NB4 (cell line): ENCODE data around the gene EEF1A1.
A peak's percentile ranks its signal among the peaks of the same experiment; 100 is the strongest.

ENCODE experiments used
- DNase-seq: peaks from one replicate; pipeline ENCODE4 v3.0.0; 2010; ENCODE audit warnings: low read depth
- H3K4me3 ChIP-seq: one replicate; pipeline ENCODE4 v1.5.1; 2011; ENCODE audit warnings: mild to moderate bottlenecking, low read depth, low read length, moderate library complexity
- CTCF ChIP-seq: IDR thresholded peaks from one replicate; pipeline ENCODE4 v1.5.1; 2012; ENCODE audit warnings: low read depth, low read length
- MAX ChIP-seq: IDR thresholded peaks from 2 replicates; pipeline ENCODE4 v1.6.1; 2011; ENCODE audit warnings: low read depth, low read length
- MYC ChIP-seq: IDR thresholded peaks from 2 replicates; pipeline ENCODE4 v1.6.1; 2011; ENCODE audit warnings: low read depth, low read length
- POLR2A ChIP-seq: IDR thresholded peaks from 2 replicates; pipeline ENCODE4 v1.6.1; 2011; ENCODE audit warnings: mild to moderate bottlenecking; ENCODE audit not compliant: insufficient read length; ENCODE audit errors: extremely low read depth

EEF1A1 gene

GRCh38 chr6:73519926-73520687, 725 bp downstream of the EEF1A1 start:
- peak overlapping the region; percentile 80 for H3K4me3 ChIP-seq
- peak; percentile 78 for DNase-seq
- TF ChIP-seq MYC (peak; percentile 72), CTCF (no peak), MAX (peak; percentile 44; the same call in 1 of the 2 replicates), POLR2A (no peak)

- DNase-seq, result peak; percentile 27
- H3K4me3 ChIP-seq, result peak overlapping the region; percentile 80
These were observed 1.6 kb downstream of the EEF1A1 start for GRCh38 chr6:73518982-73519881.

- H3K4me3 ChIP-seq, result peak overlapping the region; percentile 70
- peak; percentile 28 for DNase-seq
These were observed 2.5 kb downstream of the EEF1A1 start for GRCh38 chr6:73518100-73518981.

- peak overlapping the region; percentile 65 for H3K4me3 ChIP-seq
- TF ChIP-seq POLR2A (no peak), CTCF (no peak), MAX (no peak; the same call in 1 of the 2 replicates), MYC (no peak)
- DNase-seq, result peak; percentile 54
These were observed 4.0 kb downstream of the EEF1A1 start for GRCh38 chr6:73516514-73517489.

GRCh38 chr6:73515204-73515655, 5.6 kb downstream of the EEF1A1 start:
- H3K4me3 ChIP-seq, result peak overlapping the region; percentile 10
- TF ChIP-seq MAX, result no peak
- TF ChIP-seq CTCF, result no peak
- TF ChIP-seq MYC, result no peak
- peak; percentile 16 for TF ChIP-seq POLR2A
- peak; percentile 55 for DNase-seq

- TF ChIP-seq MAX (no peak), MYC (no peak), CTCF (no peak), POLR2A (no peak)
- peak; percentile 62 for DNase-seq
- H3K4me3 ChIP-seq, result no peak overlapping the region
These were observed 6.1 kb downstream of the EEF1A1 start for GRCh38 chr6:73514746-73515110.
